HG03139 (cell line): Measurements from ENCODE around the gene PTPRG.

ENCODE experiments used
- ATAC-seq: cut with Tn5 transposase; IDR thresholded peaks from one replicate; pipeline ENCODE4 v1.9.1; 2021; ENCODE audit not compliant: unreplicated experiment

PTPRG gene

GRCh38 chr3:62284442-62284841 is 723.1 kb downstream of the PTPRG start:
- no peak for ATAC-seq

- no peak for ATAC-seq
Observed at GRCh38 chr3:62287392-62287927, 726.1 kb downstream of the PTPRG start.

- no peak for ATAC-seq
Observed at GRCh38 chr3:62289922-62290321, 728.6 kb downstream of the PTPRG start.

GRCh38 chr3:62293051-62293780 is 731.8 kb downstream of the PTPRG start:
- no peak for ATAC-seq

DNA sequence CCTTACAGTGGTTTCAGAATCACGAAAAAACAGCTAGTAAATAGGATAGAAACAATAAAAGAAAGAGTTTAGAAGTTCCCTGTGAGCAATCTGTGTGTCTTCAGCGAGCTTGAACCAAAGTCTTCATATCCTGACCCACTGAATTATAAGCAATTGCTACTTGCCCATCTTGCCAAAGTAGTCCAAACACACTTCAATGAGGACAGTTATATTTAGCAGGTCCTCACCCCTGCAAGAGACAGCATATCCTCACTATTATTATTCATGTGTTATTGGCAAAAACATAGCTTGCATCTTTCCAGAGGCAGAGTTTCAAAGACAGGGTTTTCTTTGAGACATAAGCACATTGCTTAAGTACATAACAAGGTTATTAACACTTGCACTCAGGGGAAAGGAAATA is 734.2 kb downstream of the PTPRG start:
- no peak for ATAC-seq

GRCh38 chr3:62300617-62301016 is 739.2 kb downstream of the PTPRG start:
- ATAC-seq = no peak

DNA sequence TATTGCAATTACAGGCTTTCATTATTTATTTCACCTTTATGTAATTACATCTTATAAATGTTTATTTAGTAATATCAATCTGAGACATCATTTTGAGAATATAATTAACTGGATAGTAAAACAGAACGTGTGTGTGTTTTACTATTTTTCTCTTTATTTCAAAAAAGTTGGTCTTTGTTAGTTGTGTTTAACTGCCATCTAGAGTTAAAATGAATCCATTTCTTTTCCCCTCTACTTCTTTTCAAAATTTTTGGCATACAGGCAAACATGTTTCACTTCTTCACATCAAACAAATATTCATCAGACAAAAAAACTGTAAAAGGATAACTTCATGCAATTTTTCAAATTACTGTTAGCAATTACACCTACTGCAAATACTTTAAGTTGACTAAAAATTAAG is 750.8 kb downstream of the PTPRG start:
- ATAC-seq = no peak

DNA sequence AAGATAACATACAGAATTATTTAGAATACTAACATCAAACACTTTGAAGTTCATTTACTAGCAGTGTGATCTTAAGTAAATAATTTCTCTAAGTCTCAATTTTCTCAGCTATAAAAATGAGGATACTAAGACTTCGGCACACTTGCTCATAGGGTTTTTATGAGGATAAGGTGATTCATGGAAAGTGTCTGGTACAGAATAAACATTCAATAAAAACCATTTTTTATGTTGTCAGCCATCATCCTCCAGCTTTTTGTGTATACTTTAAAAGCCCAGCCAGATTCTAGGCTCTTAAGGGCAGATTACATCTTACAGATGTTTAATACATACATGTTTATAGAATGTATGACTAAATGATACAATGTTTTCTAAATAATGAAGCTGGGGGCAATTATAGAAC is 755.2 kb downstream of the PTPRG start:
- ATAC-seq = no peak

GRCh38 chr3:62318365-62318751 is 757.0 kb downstream of the PTPRG start:
- ATAC-seq = no peak

DNA sequence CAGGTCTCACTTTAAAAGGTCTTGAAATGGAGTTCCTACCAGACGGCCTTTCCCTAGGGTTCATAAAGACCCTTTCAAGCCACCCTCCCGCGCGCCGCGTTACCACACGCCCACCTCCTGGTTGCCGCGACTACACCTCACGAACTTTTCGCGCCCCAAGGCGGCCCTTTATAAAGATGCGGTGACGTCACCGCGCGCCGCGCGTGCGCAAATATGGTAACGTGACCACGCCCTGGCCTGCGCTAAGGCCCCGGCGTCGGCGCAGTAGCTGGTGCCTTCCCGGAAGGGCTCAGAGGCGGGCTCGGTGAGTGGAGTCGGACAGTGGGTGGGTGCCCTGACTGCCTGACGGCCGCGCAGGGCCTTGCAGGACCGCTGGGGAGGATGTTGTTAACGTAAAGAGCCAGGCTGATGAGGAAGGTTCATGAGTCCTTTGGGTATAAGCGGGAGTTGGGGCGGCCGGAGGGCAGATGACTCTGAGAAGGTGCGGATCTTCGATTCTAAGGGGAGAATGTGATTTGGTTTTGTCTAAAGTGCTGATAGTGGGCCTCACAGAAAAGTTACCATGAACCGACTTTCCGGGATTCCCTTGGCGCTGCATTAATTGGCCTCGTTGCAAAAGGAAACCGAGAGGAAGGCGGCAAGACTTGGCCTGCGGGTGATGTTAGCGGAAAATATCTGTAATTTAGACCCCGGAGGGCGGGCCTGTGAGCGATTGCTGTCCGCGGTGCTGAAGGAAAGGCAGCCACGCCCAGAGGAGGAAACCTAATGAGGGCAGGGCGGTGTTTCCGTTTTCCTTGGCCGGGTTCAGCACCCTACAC is 757.6 kb downstream of the PTPRG start:
- peak; percentile 99 for ATAC-seq

DNA sequence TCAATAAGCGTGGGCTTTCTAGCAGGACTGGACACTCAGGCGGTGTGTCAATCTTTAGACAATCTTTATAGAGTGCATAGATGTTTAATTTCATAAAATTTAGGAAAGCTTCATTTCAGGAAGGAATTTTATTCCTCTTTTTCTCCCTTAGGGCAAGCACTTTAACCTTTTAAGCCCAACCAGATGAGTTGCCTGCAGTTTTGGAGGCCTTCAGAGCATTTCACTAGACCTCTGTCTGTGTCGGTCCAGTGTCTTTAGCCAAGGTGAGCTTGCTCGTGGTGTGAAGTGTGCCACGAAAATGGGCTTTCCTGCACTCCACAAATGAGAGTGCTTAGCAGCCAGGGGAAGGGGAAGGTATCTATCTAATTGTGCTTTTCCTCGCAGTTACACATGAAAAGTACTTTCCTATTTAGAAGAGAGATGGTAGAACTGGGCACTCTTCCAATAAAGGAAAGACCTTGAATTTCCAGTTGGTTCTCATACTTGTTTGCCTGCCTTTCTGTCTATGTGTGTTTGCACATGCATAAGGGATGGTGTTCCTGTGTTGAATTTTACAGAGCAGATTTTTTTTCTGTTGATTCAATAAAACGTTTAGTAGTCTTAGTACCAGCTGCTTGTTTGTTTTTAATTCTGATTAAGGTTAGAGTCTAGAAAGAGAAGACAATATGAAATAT is 758.3 kb downstream of the PTPRG start:
- no peak for ATAC-seq

- no peak for ATAC-seq
Observed at GRCh38 chr3:62323241-62323640, 761.9 kb downstream of the PTPRG start.

- no peak for ATAC-seq
Observed at GRCh38 chr3:62325896-62326295, 764.5 kb downstream of the PTPRG start.

GRCh38 chr3:62329971-62330370 is 768.6 kb downstream of the PTPRG start:
- ATAC-seq = no peak

DNA sequence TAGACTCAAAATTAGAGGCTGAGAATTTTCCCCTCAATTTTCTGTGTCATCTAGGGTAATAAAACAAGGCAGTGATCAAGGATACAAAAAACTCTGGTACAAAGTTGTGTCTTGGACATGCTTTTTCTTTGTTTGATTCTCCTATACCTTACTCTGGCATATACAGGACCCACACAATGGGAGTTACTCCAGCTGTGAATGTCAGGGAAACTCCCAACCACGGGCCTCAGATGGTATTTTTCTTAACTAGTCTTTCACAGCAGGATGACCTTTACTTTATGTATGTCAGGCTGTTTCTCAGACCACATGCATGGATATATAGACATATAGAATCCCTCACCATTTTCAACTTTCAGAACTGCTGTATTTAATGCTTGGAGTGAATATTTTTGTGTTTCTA is 770.6 kb downstream of the PTPRG start:
- ATAC-seq = no peak

DNA sequence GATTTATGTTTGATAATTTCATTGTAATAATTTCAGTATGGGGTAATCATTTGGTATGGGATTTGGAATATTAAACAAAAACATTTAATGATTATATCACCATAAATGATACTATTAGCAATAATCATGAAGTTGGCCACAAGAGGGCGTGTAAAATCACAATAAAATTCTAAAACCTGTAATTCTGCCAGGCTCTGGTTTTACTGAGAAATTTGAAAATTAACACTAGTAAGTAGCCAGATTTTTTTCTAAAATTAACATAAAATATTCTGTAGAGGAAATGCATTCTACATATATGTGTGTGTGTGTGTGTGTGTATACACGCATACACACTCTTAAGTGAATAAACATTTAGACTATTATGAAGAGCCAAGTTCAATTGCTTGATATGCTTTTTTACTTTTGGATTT is 771.5 kb downstream of the PTPRG start:
- ATAC-seq = no peak

- no peak for ATAC-seq
Observed at GRCh38 chr3:62335196-62335595, 773.8 kb downstream of the PTPRG start.

- ATAC-seq = no peak
Observed at GRCh38 chr3:62343755-62344154, 782.4 kb downstream of the PTPRG start.
